A549 (cell line): ENCODE measurements around the gene THRAP3. TPM values are rescaled to one million over a fixed set of nuclear protein-coding genes. Genes with fewer than 3 reads are reported as not detected.

Experiments used
- ATAC-seq, 2 experiments: fragments of 200-7000 bp in 1 of 2; fragments of >200 bp in 1 of 2; cut with Nextera tagmentation in 1 of 2; cut with Tn5 transposase in 1 of 2; 3 replicates each; pipeline versions ENCODE4 v1.8.0 to v1.9.1; 2018 to 2020; ENCODE audit warnings: mild to moderate bottlenecking in 1 of 2, moderate library complexity in 1 of 2
- CTCF ChIA-PET: fragments of 300-600 bp; sonication (Branson Sonifier 250); formaldehyde crosslinking; extraction: SDS; loops from one replicate; lab custom pipeline; 2021; ENCODE audit warnings: antibody characterized with exemption, inconsistent platforms; lab: Yijun Ruan, JAX
- POLR2A ChIA-PET: fragments of 350-600 bp; formaldehyde crosslinking; extraction: SDS; loops from one replicate; lab custom pipeline; 2021; ENCODE audit warnings: antibody characterized with exemption, inconsistent platforms; lab: Yijun Ruan, JAX
- DNase-seq, 2 experiments: peaks; one replicate each; pipeline versions ENCODE4 v3.0.0 to v3.0.0-alpha.2; 2011 to 2016; ENCODE audit warnings: low read depth in 1 of 2, low spot score in 1 of 2
- FAIRE-seq: peaks from 2 replicates; lab custom pipeline; 2011; peaks lifted over from hg19 to GRCh38; lab: Jason Lieb, UNC
- H3K27ac ChIP-seq, 2 experiments: fragments of >200 bp; sonication (Bioruptor Twin); formaldehyde crosslinking; 3 replicates each; pipeline ENCODE4 v1.5.1; 2016 to 2017
- H3K4me1 ChIP-seq: fragments of >200 bp; sonication (Bioruptor Twin); formaldehyde crosslinking; 3 replicates; pipeline ENCODE4 v1.6.1; 2016
- H3K4me2 ChIP-seq: fragments of >200 bp; sonication (Bioruptor Twin); formaldehyde crosslinking; 3 replicates; pipeline ENCODE4 v1.6.1; 2016
- H3K4me3 ChIP-seq: fragments of >200 bp; sonication (Bioruptor Twin); formaldehyde crosslinking; 3 replicates; pipeline ENCODE4 v1.5.1; 2016
- H3K9me3 ChIP-seq: fragments of >200 bp; sonication (Bioruptor Twin); formaldehyde crosslinking; 3 replicates; pipeline ENCODE4 v1.6.1; 2016
- CEBPB ChIP-seq, 2 experiments: fragments of >200 bp in 1 of 2; sonication (Bioruptor Twin) in 1 of 2; formaldehyde crosslinking in 1 of 2; IDR thresholded peaks; 2 replicates each; pipeline ENCODE4 v1.6.1; 2012 to 2016
- CHD4 ChIP-seq: fragments of 200-600 bp; sonication (generic); IDR thresholded peaks from 2 replicates; pipeline ENCODE4 v1.6.1; 2016; ENCODE audit warnings: antibody characterized with exemption, mild to moderate bottlenecking, borderline replicate concordance
- E2F6 ChIP-seq: IDR thresholded peaks from 2 replicates; pipeline ENCODE4 v1.6.1; 2012; ENCODE audit warnings: low read depth, borderline replicate concordance
- FOXS1 ChIP-seq: fragments of 250-450 bp; sonication (Bioruptor Pico); IDR thresholded peaks from 2 replicates; pipeline ENCODE4 v1.5.0; 2020; ENCODE audit warnings: mild to moderate bottlenecking, moderate library complexity
- HDAC2 ChIP-seq: fragments of 200-600 bp; sonication (generic); IDR thresholded peaks from 2 replicates; pipeline ENCODE4 v1.6.1; 2016
- HES2 ChIP-seq: fragments of >200 bp; sonication (Bioruptor Twin); formaldehyde crosslinking; IDR thresholded peaks from 2 replicates; pipeline ENCODE4 v1.6.1; 2016
- HEYL ChIP-seq: fragments of 250-450 bp; sonication (Bioruptor Pico); IDR thresholded peaks from 2 replicates; pipeline ENCODE4 v1.8.0; 2021; ENCODE audit warnings: mild to moderate bottlenecking, moderate library complexity
- KDM1A ChIP-seq: fragments of 200-600 bp; sonication (generic); IDR thresholded peaks from 2 replicates; pipeline ENCODE4 v1.6.1; 2016; ENCODE audit warnings: low read depth, mild to moderate bottlenecking
- KDM5A ChIP-seq: fragments of 200-600 bp; sonication (generic); IDR thresholded peaks from 2 replicates; pipeline ENCODE4 v1.6.1; 2016; ENCODE audit warnings: antibody characterized with exemption, mild to moderate bottlenecking
- NPAS2 ChIP-seq: fragments of 250-450 bp; sonication (Bioruptor Pico); IDR thresholded peaks from 2 replicates; pipeline ENCODE4 v1.8.0; 2022; ENCODE audit warnings: mild to moderate bottlenecking, moderate library complexity, borderline replicate concordance
- NR3C1 ChIP-seq: fragments of >200 bp; sonication (Bioruptor Twin); formaldehyde crosslinking; IDR thresholded peaks from 3 replicates; pipeline ENCODE4 v1.6.1; 2017
- PHF8 ChIP-seq: fragments of 200-600 bp; sonication (generic); IDR thresholded peaks from 2 replicates; pipeline ENCODE4 v1.6.1; 2016; ENCODE audit warnings: low read depth, mild to moderate bottlenecking, antibody characterized with exemption, moderate library complexity, borderline replicate concordance
- REST ChIP-seq: fragments of 200-600 bp; sonication (generic); IDR thresholded peaks from 2 replicates; pipeline ENCODE4 v1.6.1; 2016; ENCODE audit warnings: antibody characterized with exemption, mild to moderate bottlenecking, moderate library complexity
- RNF2 ChIP-seq: fragments of 200-600 bp; sonication (generic); IDR thresholded peaks from 2 replicates; pipeline ENCODE4 v1.6.1; 2016; ENCODE audit warnings: low read depth, mild to moderate bottlenecking, antibody characterized with exemption, moderate library complexity, borderline replicate concordance
- TFCP2L1 ChIP-seq: fragments of 250-450 bp; sonication (Bioruptor Pico); IDR thresholded peaks from 2 replicates; pipeline ENCODE4 v1.5.0; 2021; ENCODE audit warnings: mild to moderate bottlenecking
- ZC3H11A ChIP-seq: fragments of 450-650 bp; IDR thresholded peaks from 2 replicates; pipeline ENCODE4 v1.6.1; 2014; ENCODE audit warnings: antibody characterized with exemption, mild to moderate bottlenecking
- ZNF302 ChIP-seq: fragments of 250-450 bp; sonication (Bioruptor Pico); IDR thresholded peaks from 2 replicates; pipeline ENCODE4 v1.9.0; 2021; ENCODE audit warnings: inconsistent platforms, mild to moderate bottlenecking, moderate library complexity
- ZSCAN20 ChIP-seq: fragments of 250-450 bp; sonication (Bioruptor Pico); IDR thresholded peaks from 2 replicates; pipeline ENCODE4 v1.8.0; 2022; ENCODE audit warnings: mild to moderate bottlenecking, moderate library complexity
- WGBS: methylation state at CpG from one replicate; pipeline ENCODE4 v1.1.6; 2017; ENCODE audit errors: missing lambda C conversion rate; 5-methylcytosine and 5-hydroxymethylcytosine counted together
- polyA plus RNA-seq, 4 experiments: library from polyadenylated mRNA; depleted of rRNA in 3 of 4; stranded (reverse); fragments of >200 nt; fragmentation: RNase III in 1 of 4; extraction: RNeasy Plus Mini Kit Qiagen cat#74134 plus additional on column Dnase treatment in 1 of 4; gene quantifications; 2 replicates in 3 of 4; 3 replicates in 1 of 4; pipeline ENCODE4 v1.2.3, GENCODE V29; 2011 to 2017
- TF ChIP-seq, protein P1 (sequence below): fragments of 250-450 bp; sonication (Bioruptor Pico); IDR thresholded peaks from 2 replicates; pipeline ENCODE4 v1.5.0; 2021; ENCODE audit warnings: mild to moderate bottlenecking, moderate library complexity, borderline replicate concordance
- TF ChIP-seq, protein P2 (sequence below): fragments of 150-350 bp; IDR thresholded peaks from 2 replicates; pipeline ENCODE4 v1.6.1; 2014; ENCODE audit warnings: low read depth, mild to moderate bottlenecking, low read length

The THRAP3 gene
- polyA plus RNA-seq, 2 of the 4 experiments (the other 2 are of a cell fraction): 60.0 to 60.7 TPM

DNA sequence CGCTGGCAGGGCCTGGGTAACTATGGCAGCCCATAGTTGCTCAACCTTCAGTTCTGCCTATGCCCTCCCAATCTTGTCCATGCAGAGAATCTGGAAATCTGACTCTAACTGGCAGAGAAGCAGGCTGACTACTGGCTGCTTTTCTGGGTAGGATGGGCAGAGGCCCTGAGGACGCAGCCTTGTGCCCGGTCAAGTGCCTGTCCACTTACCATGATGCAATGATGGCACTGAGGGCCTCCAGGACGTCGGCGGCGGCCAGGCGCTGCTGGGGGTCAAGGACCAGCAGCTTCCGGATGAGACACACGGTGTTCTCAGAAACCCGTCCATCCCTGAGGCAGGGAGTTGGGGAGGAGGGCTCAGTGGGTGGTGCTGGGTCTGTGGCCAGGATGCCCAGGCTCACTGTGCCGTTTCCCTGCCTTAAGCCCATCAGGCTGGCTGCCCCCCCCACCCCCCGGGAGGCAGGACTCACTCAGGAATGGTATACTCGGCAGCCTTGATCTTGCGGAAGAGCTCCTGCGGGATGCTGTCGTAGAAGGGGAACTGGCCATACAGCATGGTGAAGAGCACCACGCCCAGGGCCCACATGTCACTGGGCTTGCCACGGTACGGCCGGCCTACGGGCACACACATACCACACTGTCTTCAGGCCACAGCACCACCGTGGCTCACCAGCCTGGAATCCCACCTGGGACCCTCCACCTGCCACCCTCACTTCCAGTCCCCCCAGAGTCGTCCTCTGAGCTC is 119.6 kb downstream of the THRAP3 start (continued):
- TF ChIP-seq PHF8: no peak

- Histone ChIP-seq H3K9me3 (no peaks in the 10 kb centered on the region), H3K4me2 (no peak overlapping the region), H3K4me3 (no peak overlapping the region), H3K4me1 (peaks cover 17% of the 10 kb centered on the region), H3K27ac (peak overlapping the region in 1 of 2 experiments; percentile 78; a peak in 1 of 6 replicates)
- DNase-seq (no peak), ATAC-seq (no peak), FAIRE-seq (no peak)
- CTCF ChIA-PET: interaction anchor here (0.5 to 17.8 kb wide), 6 partner anchors 13 to 223 kb away, joined by 3 to 201 read pairs (median 14); partner anchors contain the start of genes EVA1B and STK40
- TF ChIP-seq NPAS2 (CRISPR knock-in tag) (no peak), KDM1A (no peak), ZNF302 (CRISPR knock-in tag) (no peak), CEBPB (IDR thresholded peaks at IDR 0.05) (no peak), E2F6 (no peak), KDM5A (no peak), FOXS1 (no peak), HDAC2 (no peak), RNF2 (no peak)
- TF ChIP-seq, protein P1, sequence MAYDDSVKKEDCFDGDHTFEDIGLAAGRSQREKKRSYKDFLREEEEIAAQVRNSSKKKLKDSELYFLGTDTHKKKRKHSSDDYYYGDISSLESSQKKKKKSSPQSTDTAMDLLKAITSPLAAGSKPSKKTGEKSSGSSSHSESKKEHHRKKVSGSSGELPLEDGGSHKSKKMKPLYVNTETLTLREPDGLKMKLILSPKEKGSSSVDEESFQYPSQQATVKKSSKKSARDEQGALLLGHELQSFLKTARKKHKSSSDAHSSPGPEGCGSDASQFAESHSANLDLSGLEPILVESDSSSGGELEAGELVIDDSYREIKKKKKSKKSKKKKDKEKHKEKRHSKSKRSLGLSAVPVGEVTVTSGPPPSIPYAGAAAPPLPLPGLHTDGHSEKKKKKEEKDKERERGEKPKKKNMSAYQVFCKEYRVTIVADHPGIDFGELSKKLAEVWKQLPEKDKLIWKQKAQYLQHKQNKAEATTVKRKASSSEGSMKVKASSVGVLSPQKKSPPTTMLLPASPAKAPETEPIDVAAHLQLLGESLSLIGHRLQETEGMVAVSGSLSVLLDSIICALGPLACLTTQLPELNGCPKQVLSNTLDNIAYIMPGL: no peak
- TF ChIP-seq, protein P2, sequence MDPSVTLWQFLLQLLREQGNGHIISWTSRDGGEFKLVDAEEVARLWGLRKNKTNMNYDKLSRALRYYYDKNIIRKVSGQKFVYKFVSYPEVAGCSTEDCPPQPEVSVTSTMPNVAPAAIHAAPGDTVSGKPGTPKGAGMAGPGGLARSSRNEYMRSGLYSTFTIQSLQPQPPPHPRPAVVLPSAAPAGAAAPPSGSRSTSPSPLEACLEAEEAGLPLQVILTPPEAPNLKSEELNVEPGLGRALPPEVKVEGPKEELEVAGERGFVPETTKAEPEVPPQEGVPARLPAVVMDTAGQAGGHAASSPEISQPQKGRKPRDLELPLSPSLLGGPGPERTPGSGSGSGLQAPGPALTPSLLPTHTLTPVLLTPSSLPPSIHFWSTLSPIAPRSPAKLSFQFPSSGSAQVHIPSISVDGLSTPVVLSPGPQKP: no peak
- WGBS: 93% methylated on average over 8 of the region's 8 CpGs
- POLR2A ChIA-PET: interaction anchor here (0.6 kb wide), 1 partner anchor 65 kb away, joined by 7 read pairs; no protein-coding TSS in a partner anchor
Measured at GRCh38 chr1:36344395-36344680, 120.1 kb downstream of the THRAP3 start.

- no peak for FAIRE-seq
Measured at GRCh38 chr1:36345353-36345752, 121.1 kb downstream of the THRAP3 start.

More at GRCh38 chr1:36345353-36345752, 121.1 kb downstream of the THRAP3 start:
- DNase-seq: no peak
- no peak overlapping the region for H3K27ac ChIP-seq
- no peaks in the 10 kb centered on the region for H3K9me3 ChIP-seq
- no peak for ATAC-seq
- ChIA-PET POLR2A (no interaction called here), CTCF (interaction anchor here (0.7 to 17.8 kb wide), 5 partner anchors 18 to 76 kb away, joined by 3 to 201 read pairs (median 3); partner anchors contain the start of gene SH3D21)
- peaks cover 27% of the 10 kb centered on the region for H3K4me1 ChIP-seq
- no peak overlapping the region for H3K4me3 ChIP-seq
- WGBS: 87% methylated on average over 3 of the region's 7 CpGs
- TF ChIP-seq NR3C1 (no peak), CHD4 (no peak), ZSCAN20 (no peak), ZC3H11A (no peak), FOXS1 (no peak), HES2 (no peak), HEYL (CRISPR knock-in tag) (no peak), HDAC2 (no peak), TFCP2L1 (CRISPR knock-in tag) (no peak), REST (no peak)
- TF ChIP-seq, protein P1: no peak
- TF ChIP-seq, all 56 proteins: peak for 0
- no peak overlapping the region for H3K4me2 ChIP-seq
